Liver (tissue), 9 donors: ENCODE results near the gene CRACDL. TPM values are rescaled to one million over a fixed set of nuclear protein-coding genes. Genes with fewer than 3 reads are reported as not detected.

Experiments used
- DNase-seq: peaks from one replicate; pipeline ENCODE4 v3.0.0-alpha.2; 2017; ENCODE audit warnings: low spot score
- H3K27ac ChIP-seq, 2 donors: one replicate each; pipeline ENCODE4 v1.7.0; 2013; ENCODE audit warnings: inconsistent platforms in 2 of 2, low read length in 2 of 2, control low read depth in 1 of 2, low read depth in 1 of 2, mild to moderate bottlenecking in 1 of 2
- H3K27me3 ChIP-seq, 4 donors: one replicate each; pipeline versions ENCODE4 v1.6.1 to v1.7.0; 2013; ENCODE audit warnings: low read length in 3 of 4, inconsistent platforms in 1 of 4, mild to moderate bottlenecking in 1 of 4, moderate library complexity in 1 of 4; ENCODE audit not compliant: control insufficient read depth in 4 of 4, insufficient read depth in 4 of 4
- H3K36me3 ChIP-seq, 4 donors: one replicate each; pipeline versions ENCODE4 v1.6.1 to v1.7.0; 2013; ENCODE audit warnings: low read length in 3 of 4, mild to moderate bottlenecking in 3 of 4, low read depth in 1 of 4, moderate library complexity in 1 of 4; ENCODE audit not compliant: control insufficient read depth in 4 of 4, insufficient read depth in 3 of 4
- H3K4me1 ChIP-seq, 4 donors: one replicate each; pipeline versions ENCODE4 v1.6.1 to v1.7.0; 2013; ENCODE audit warnings: low read length in 3 of 4, mild to moderate bottlenecking in 3 of 4, moderate library complexity in 1 of 4; ENCODE audit not compliant: control insufficient read depth in 4 of 4, insufficient read depth in 4 of 4
- H3K4me3 ChIP-seq, 3 donors: one replicate each; pipeline versions ENCODE4 v1.6.1 to v1.7.0; 2013; ENCODE audit warnings: low read length in 3 of 3, control low read depth in 1 of 3, low read depth in 1 of 3, mild to moderate bottlenecking in 1 of 3
- H3K9ac ChIP-seq, 2 donors: one replicate each; pipeline ENCODE4 v1.7.0; 2013; ENCODE audit warnings: low read length in 2 of 2, mild to moderate bottlenecking in 2 of 2, moderate library complexity in 2 of 2, control low read depth in 1 of 2, low read depth in 1 of 2
- H3K9me3 ChIP-seq, 4 donors: one replicate each; pipeline versions ENCODE4 v1.6.1 to v1.7.0; 2013; ENCODE audit warnings: low read length in 3 of 4; ENCODE audit not compliant: control insufficient read depth in 4 of 4
- ATF3 ChIP-seq: IDR thresholded peaks from 2 replicates; pipeline ENCODE4 v1.6.1; 2016; ENCODE audit warnings: antibody characterized with exemption
- CTCF ChIP-seq: fragments of 150-350 bp; IDR thresholded peaks from 2 replicates; pipeline ENCODE4 v1.5.1; 2017; ENCODE audit warnings: improper control_type of control experiment, low read depth, low read length; ENCODE audit not compliant: missing input control
- EGR1 ChIP-seq, 2 donors: IDR thresholded peaks; 2 replicates each; pipeline ENCODE4 v1.6.1; 2016 to 2018; ENCODE audit warnings: antibody characterized with exemption in 2 of 2, low read depth in 2 of 2
- FOXA1 ChIP-seq: IDR thresholded peaks from 2 replicates; pipeline ENCODE4 v1.6.1; 2016; ENCODE audit warnings: antibody characterized with exemption
- FOXA2 ChIP-seq: IDR thresholded peaks from 2 replicates; pipeline ENCODE4 v1.6.1; 2016; ENCODE audit warnings: antibody characterized with exemption
- GABPA ChIP-seq, 2 donors: IDR thresholded peaks in 1 of 2; conservative IDR thresholded peaks in 1 of 2; 2 replicates each; pipeline ENCODE4 v1.6.1; 2016; ENCODE audit warnings: antibody characterized with exemption in 2 of 2, mild to moderate bottlenecking in 1 of 2, moderate library complexity in 1 of 2
- HNF4A ChIP-seq, 2 donors: conservative IDR thresholded peaks; 2 replicates each; pipeline ENCODE4 v1.6.1; 2016; ENCODE audit warnings: antibody characterized with exemption in 2 of 2, mild to moderate bottlenecking in 2 of 2
- HNF4G ChIP-seq: IDR thresholded peaks from 2 replicates; pipeline ENCODE4 v1.6.1; 2016; ENCODE audit warnings: antibody characterized with exemption
- NR2F2 ChIP-seq: IDR thresholded peaks from 2 replicates; pipeline ENCODE4 v1.6.1; 2016; ENCODE audit warnings: antibody characterized with exemption
- RAD21 ChIP-seq, 2 donors: IDR thresholded peaks; 2 replicates each; pipeline ENCODE4 v1.6.1; 2016; ENCODE audit warnings: antibody characterized with exemption in 2 of 2, mild to moderate bottlenecking in 2 of 2
- REST ChIP-seq: IDR thresholded peaks from 2 replicates; pipeline ENCODE4 v1.6.1; 2016; ENCODE audit warnings: antibody characterized with exemption, mild to moderate bottlenecking
- SP1 ChIP-seq: IDR thresholded peaks from 2 replicates; pipeline ENCODE4 v1.6.1; 2018; ENCODE audit warnings: antibody characterized with exemption, mild to moderate bottlenecking
- YY1 ChIP-seq: IDR thresholded peaks from 2 replicates; pipeline ENCODE4 v1.6.1; 2016; ENCODE audit warnings: antibody characterized with exemption, mild to moderate bottlenecking
- WGBS: extraction: QIAGEN DNeasy Blood & Tissue Kit; methylation state at CpG from one replicate; pipeline ENCODE4 v1.1.7; 2013; 5-methylcytosine and 5-hydroxymethylcytosine counted together
- polyA plus RNA-seq, 2 donors: library from polyadenylated mRNA; stranded (reverse) in 1 of 2; unstranded in 1 of 2; fragments of 200-250 nt in 1 of 2; fragments of >200 nt in 1 of 2; fragmentation: Nextera tagmentation in 1 of 2; extraction: Ambion mirVana in 1 of 2; gene quantifications; one replicate each; pipeline versions ENCODE4 v1.2.1 to v1.2.3, GENCODE V29; 2013 to 2015
- total RNA-seq, 2 donors: library from RNA; depleted of rRNA; stranded (reverse); fragments of >200 nt; gene quantifications; one replicate each; pipeline ENCODE4 v1.2.3, GENCODE V29; 2014
- TF ChIP-seq, protein P1 (sequence below): IDR thresholded peaks from 2 replicates; pipeline ENCODE4 v1.6.1; 2016; ENCODE audit warnings: antibody characterized with exemption
- TF ChIP-seq, protein P2 (sequence below): IDR thresholded peaks from 2 replicates; pipeline ENCODE4 v1.6.1; 2016; ENCODE audit warnings: antibody characterized with exemption
- donor health status: healthy.
- donor health status: healthy.
- donor health status: healthy.
- donor health status: healthy.
- donor health status: healthy.

Gene CRACDL
- total and polyA plus RNA-seq, 4 donors: 0.13 to 0.46 (median 0.29) TPM

DNA sequence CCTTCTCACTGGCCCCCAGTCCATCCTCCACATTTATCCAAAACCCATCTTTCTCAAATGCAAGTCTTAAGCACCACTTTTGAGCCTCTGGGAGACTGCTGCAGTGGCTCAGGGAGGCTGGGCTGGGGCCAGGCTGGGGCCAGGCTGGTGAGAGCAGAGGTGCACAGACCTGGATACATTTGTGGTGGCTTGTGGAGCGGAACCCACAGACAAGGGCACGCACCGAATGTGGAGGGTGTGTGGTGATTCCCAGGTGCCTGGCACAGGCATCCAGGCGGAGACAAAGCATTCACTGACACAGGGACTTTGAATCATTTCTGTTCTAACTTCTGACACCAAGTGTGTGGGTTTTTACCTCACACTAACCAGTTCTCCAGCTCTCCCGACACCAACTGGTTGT is 162.9 kb downstream of the CRACDL start (continued):
- TF ChIP-seq CTCF (no peak), YY1 (no peak), FOXA2 (no peak), GABPA (IDR thresholded peaks at IDR 0.05 in 1 of 2, conservative IDR thresholded peaks at IDR 0.05 in 1 of 2) (no peak), FOXA1 (no peak), HNF4G (no peak), EGR1 (IDR thresholded peaks at IDR 0.05; ENCODE audit: low read depth in 2 of 2) (no peak), SP1 (no peak), ATF3 (no peak)
- TF ChIP-seq, protein P1, sequence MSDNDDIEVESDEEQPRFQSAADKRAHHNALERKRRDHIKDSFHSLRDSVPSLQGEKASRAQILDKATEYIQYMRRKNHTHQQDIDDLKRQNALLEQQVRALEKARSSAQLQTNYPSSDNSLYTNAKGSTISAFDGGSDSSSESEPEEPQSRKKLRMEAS: no peak

GRCh38 chr2:98772536-98772935 is 163.5 kb downstream of the CRACDL start:
- DNase-seq: no peak

More at GRCh38 chr2:98772536-98772935, 163.5 kb downstream of the CRACDL start:
- no peaks in the 10 kb centered on the region for H3K9me3 ChIP-seq
- H3K27ac ChIP-seq: no peak overlapping the region
- H3K27me3 ChIP-seq: no peaks in the 10 kb centered on the region
- TF ChIP-seq CTCF (no peak), RAD21 (IDR thresholded peaks at IDR 0.05) (no peak), EGR1 (IDR thresholded peaks at IDR 0.05; ENCODE audit: low read depth in 2 of 2) (no peak), NR2F2 (no peak), HNF4A (conservative IDR thresholded peaks at IDR 0.05) (no peak), SP1 (no peak), ATF3 (no peak), GABPA (IDR thresholded peaks at IDR 0.05 in 1 of 2, conservative IDR thresholded peaks at IDR 0.05 in 1 of 2) (no peak), REST (no peak), FOXA2 (no peak), YY1 (no peak)
- TF ChIP-seq, protein P1: no peak
- TF ChIP-seq, protein P2, sequence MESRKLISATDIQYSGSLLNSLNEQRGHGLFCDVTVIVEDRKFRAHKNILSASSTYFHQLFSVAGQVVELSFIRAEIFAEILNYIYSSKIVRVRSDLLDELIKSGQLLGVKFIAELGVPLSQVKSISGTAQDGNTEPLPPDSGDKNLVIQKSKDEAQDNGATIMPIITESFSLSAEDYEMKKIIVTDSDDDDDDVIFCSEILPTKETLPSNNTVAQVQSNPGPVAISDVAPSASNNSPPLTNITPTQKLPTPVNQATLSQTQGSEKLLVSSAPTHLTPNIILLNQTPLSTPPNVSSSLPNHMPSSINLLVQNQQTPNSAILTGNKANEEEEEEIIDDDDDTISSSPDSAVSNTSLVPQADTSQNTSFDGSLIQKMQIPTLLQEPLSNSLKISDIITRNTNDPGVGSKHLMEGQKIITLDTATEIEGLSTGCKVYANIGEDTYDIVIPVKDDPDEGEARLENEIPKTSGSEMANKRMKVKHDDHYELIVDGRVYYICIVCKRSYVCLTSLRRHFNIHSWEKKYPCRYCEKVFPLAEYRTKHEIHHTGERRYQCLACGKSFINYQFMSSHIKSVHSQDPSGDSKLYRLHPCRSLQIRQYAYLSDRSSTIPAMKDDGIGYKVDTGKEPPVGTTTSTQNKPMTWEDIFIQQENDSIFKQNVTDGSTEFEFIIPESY: no peak
- H3K9ac ChIP-seq: no peak overlapping the region
- no peaks in the 10 kb centered on the region for H3K36me3 ChIP-seq
- peaks cover 0 to 2% (median 0%) of the 10 kb centered on the region in 4 donors for H3K4me1 ChIP-seq
- WGBS: 89% methylated on average over 8 of the region's 8 CpGs
- H3K4me3 ChIP-seq: no peak overlapping the region
